ENCODE data around the gene ODF4. TPM values are rescaled to one million over a fixed set of nuclear protein-coding genes. Genes with fewer than 3 reads are reported as not detected.

ODF4 gene
- polyA plus RNA-seq, 3 donors = not detected

DNA sequence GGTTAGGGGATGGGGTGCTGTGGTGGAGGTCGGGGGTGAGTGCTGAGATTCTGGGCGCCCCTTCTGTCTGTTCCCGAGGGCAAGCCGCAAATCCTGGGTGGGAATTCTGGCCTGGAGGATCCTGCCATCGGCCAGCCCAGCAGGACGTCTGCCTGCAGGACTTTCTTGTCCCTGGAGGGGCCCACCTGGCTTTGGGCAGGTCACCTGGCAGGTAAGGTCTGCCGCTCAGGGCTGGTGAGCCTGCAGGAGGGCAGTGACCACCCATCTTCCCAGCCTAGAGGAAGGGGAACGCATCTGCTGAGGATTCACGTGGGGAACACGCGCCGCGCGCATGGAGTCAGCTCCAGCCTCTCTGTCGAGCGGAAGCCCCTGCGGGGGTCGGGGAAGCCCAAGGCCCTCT lies 52.6 kb downstream of the ODF4 start:
- Histone ChIP-seq H3K27ac (ENCODE audit: low read depth in 1 of 2, low read length in 2 of 2) (no peak overlapping the region), H3K4me2 (replicated peaks; ENCODE audit: extremely low read depth, low read length, poor library complexity, severe bottlenecking) (no peak overlapping the region), H3K4me3 (replicated peaks in 1 of 3; ENCODE audit: low read depth in 2 of 3, low read length in 3 of 3) (no peak overlapping the region), H2AFZ (ENCODE audit: insufficient read depth, low read depth, low read length, poor library complexity, severe bottlenecking) (no peak overlapping the region), H3K4me1 (ENCODE audit: control insufficient read depth in 1 of 2, insufficient read depth in 2 of 2, low read length in 2 of 2) (peaks cover 0 to 4% of the 10 kb centered on the region in 2 donors), H4K20me1 (ENCODE audit: insufficient read depth, low read length) (no peaks in the 10 kb centered on the region), H3K79me2 (ENCODE audit: insufficient read depth, low read length) (no peaks in the 10 kb centered on the region), H3K9me3 (replicated peaks in 1 of 2; ENCODE audit: control insufficient read depth in 1 of 2, insufficient read depth in 1 of 2, low read length in 2 of 2) (no peaks in the 10 kb centered on the region), H3K9ac (ENCODE audit: insufficient read depth, low read length, poor library complexity, severe bottlenecking) (no peak overlapping the region), H3K36me3 (replicated peaks in 1 of 2; ENCODE audit: control insufficient read depth in 1 of 2, insufficient read depth in 2 of 2, low read length in 2 of 2) (no peaks in the 10 kb centered on the region), H3K27me3 (ENCODE audit: control insufficient read depth in 2 of 2, insufficient read depth in 2 of 2, low read length in 2 of 2) (peaks cover 0 to 6% of the 10 kb centered on the region in 2 donors)
- Mint-ChIP-seq H3K4me3 (no peak overlapping the region), H3K36me3 (no peaks in the 10 kb centered on the region), H3K27me3 (ENCODE audit: low read depth in 3 of 3) (peaks cover 4 to 10% (median 8%) of the 10 kb centered on the region in 3 donors), H3K9me3 (peaks cover 0 to 5% (median 0%) of the 10 kb centered on the region in 7 donors), H3K4me1 (peaks cover 8% of the 10 kb centered on the region), H3K27ac (no peak overlapping the region)
- DNase-seq = no peak
- TF ChIP-seq, protein P1, sequence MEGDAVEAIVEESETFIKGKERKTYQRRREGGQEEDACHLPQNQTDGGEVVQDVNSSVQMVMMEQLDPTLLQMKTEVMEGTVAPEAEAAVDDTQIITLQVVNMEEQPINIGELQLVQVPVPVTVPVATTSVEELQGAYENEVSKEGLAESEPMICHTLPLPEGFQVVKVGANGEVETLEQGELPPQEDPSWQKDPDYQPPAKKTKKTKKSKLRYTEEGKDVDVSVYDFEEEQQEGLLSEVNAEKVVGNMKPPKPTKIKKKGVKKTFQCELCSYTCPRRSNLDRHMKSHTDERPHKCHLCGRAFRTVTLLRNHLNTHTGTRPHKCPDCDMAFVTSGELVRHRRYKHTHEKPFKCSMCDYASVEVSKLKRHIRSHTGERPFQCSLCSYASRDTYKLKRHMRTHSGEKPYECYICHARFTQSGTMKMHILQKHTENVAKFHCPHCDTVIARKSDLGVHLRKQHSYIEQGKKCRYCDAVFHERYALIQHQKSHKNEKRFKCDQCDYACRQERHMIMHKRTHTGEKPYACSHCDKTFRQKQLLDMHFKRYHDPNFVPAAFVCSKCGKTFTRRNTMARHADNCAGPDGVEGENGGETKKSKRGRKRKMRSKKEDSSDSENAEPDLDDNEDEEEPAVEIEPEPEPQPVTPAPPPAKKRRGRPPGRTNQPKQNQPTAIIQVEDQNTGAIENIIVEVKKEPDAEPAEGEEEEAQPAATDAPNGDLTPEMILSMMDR (IDR thresholded peaks at IDR 0.05) = no peak
- intact Hi-C loops (cut with micrococcal nuclease) = no loop called here
- 92% methylated on average over 13 of the region's 18 CpGs for WGBS (ENCODE audit: insufficient coverage)

DNA sequence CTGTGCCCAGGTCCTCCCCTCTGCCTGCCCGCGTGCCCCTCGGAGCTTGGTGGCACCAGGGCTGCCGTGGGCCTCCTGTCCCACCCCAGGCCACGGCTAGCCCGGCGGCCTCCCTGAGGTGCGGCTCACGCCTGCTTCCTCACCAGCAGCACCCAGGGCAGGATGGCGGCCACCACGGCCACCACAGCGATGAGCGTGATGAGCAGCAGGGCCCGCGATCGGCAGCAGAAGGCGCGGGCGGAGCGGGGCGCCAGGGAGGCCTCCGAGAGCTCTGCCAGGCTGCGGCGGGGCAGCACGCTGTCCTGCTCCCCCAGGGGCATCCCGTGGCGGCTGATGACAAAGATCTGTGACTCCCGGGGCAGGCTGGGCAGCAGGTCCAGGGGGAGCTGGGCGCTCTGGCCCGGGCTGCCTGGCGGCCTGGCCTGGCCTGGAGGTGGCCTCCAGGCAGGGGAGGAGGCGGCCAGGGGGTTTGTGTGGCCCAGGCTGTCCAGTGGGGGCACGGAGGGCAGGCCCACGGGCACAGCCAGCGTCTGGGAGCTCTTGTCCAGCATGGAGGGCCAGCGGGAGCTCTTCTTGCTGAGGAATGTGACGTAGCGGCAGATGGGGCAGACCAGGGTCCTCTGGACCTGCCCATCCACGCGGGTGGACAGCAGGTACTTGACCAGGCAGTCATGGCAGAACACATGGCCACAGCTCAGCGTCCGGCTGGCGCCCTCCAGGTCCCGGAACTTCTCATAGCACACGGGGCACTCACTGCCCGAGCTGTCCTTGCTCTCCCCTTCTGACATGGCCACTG lies 53.2 kb downstream of the ODF4 start:
- WGBS (ENCODE audit: insufficient coverage) = 92% methylated on average over 41 of the region's 46 CpGs
- Mint-ChIP-seq H3K27ac (no peak overlapping the region), H3K36me3 (no peaks in the 10 kb centered on the region), H3K4me3 (no peak overlapping the region), H3K4me1 (peaks cover 10% of the 10 kb centered on the region), H3K27me3 (ENCODE audit: low read depth in 3 of 3) (peaks cover 4 to 16% (median 12%) of the 10 kb centered on the region in 3 donors), H3K9me3 (peaks cover 0 to 5% (median 0%) of the 10 kb centered on the region in 7 donors)
- H3K4me2 ChIP-seq (replicated peaks; ENCODE audit: extremely low read depth, low read length, poor library complexity, severe bottlenecking) = no peak overlapping the region
- no peak overlapping the region for H3K27ac ChIP-seq (ENCODE audit: low read depth in 1 of 2, low read length in 2 of 2)
- H2AFZ ChIP-seq (ENCODE audit: insufficient read depth, low read depth, low read length, poor library complexity, severe bottlenecking) = no peak overlapping the region
- no peaks in the 10 kb centered on the region for H4K20me1 ChIP-seq (ENCODE audit: insufficient read depth, low read length)
- no peak overlapping the region for H3K4me3 ChIP-seq (replicated peaks in 1 of 3; ENCODE audit: low read depth in 2 of 3, low read length in 3 of 3)
- no peaks in the 10 kb centered on the region for H3K79me2 ChIP-seq (ENCODE audit: insufficient read depth, low read length)
- H3K36me3 ChIP-seq (replicated peaks in 1 of 2; ENCODE audit: control insufficient read depth in 1 of 2, insufficient read depth in 2 of 2, low read length in 2 of 2) = no peaks in the 10 kb centered on the region
- peaks cover 0 to 8% of the 10 kb centered on the region in 2 donors for H3K27me3 ChIP-seq (ENCODE audit: control insufficient read depth in 2 of 2, insufficient read depth in 2 of 2, low read length in 2 of 2)
- DNase-seq = no peak
- intact Hi-C loops (cut with micrococcal nuclease) = no loop called here
- H3K4me1 ChIP-seq (ENCODE audit: control insufficient read depth in 1 of 2, insufficient read depth in 2 of 2, low read length in 2 of 2) = peaks cover 0 to 4% of the 10 kb centered on the region in 2 donors
- TF ChIP-seq, protein P1 (IDR thresholded peaks at IDR 0.05) = no peak
- no peak overlapping the region for H3K9ac ChIP-seq (ENCODE audit: insufficient read depth, low read length, poor library complexity, severe bottlenecking)
- H3K9me3 ChIP-seq (replicated peaks in 1 of 2; ENCODE audit: control insufficient read depth in 1 of 2, insufficient read depth in 1 of 2, low read length in 2 of 2) = no peaks in the 10 kb centered on the region
